NCI-H2081 (cell line): ENCODE data around the gene NEXN.
"Not testable (repeated sequence)": the region's sequence is repeated elsewhere in the genome, so short reads cannot be mapped to it uniquely, and the experiment has no call there.

Experiments
- DNase-seq, 2 experiments: peaks; one replicate each; lab custom pipeline; 2025; lab: John Stamatoyannopoulos, UW

The NEXN gene

DNA sequence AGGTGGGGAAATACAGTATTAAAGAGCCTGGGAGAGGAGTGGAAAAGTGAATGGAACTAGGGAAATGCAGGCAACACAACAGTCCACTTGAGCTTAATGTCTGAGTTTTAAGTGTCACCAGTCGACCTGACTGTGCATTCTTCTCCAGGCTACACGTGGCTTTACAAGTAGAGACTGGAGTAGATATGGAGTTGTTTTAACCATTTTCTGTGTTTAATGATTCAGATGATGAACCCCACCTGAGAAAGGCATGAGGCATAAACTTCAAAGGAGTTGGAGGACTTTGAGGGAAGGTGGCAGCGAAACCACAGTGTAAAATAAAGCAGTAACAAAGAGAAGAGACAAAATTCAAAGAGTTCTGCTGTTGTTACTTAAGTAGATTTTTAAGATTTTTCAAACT, 77.9 kb downstream of the NEXN start:
- DNase-seq: no peak

- no peak for DNase-seq
Observed at GRCh38 chr1:77970192-77970591, 81.8 kb downstream of the NEXN start.

DNA sequence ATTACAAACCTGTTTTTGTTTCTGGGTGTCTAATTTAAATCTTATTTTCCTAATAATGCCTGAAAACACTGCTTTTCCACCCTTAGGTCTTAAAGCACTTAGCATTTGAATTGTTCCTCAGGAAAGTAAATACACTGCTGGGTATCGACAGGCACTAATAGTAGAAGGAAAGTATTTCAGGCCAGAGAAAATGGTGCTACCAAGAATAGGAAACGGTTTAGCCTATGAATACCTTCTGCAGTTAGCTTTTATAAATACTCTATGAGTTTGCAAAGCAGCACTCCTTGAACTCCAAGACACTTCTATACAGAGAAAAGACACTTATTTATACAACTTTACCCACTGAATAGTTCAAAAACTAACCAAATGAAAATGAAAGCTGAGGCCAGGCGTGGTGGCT, 83.7 kb downstream of the NEXN start:
- no peak for DNase-seq

GRCh38 chr1:77975386-77975785, 87.0 kb downstream of the NEXN start:
- no peak for DNase-seq

DNA sequence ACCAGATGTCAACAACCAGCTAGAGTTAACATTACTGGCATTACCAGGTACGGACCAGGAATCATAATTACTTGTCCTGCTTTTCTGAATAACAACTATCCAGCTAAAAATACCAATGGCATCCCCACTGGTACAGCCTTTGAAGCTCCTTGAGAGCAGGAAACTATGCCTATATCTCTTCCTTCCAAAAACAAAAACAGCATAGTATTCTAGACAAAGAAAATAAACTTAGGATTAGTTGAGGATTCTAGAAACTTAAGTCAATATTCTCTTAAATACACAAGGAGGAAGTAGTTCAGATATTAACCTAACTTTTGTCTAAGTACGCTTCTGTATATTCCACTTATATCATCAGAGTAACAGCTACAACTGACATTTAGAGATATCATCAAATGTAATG, 87.5 kb downstream of the NEXN start:
- DNase-seq: no peak

GRCh38 chr1:77976433-77977076, 88.1 kb downstream of the NEXN start:
- no peak for DNase-seq

GRCh38 chr1:77977989-77978292, 89.5 kb downstream of the NEXN start:
- no peak for DNase-seq

GRCh38 chr1:77978293-77978968, 90.0 kb downstream of the NEXN start:
- DNase-seq: peak; percentile 73 to 89

- DNase-seq: peak; percentile 95 to 97
Observed at GRCh38 chr1:77978969-77979876, 90.8 kb downstream of the NEXN start, which contains the start of gene FUBP1. TSS of gene FUBP1 (minus strand) at chr1:77979072. CDS start at chr1:77979004, 68 bp downstream.

DNA sequence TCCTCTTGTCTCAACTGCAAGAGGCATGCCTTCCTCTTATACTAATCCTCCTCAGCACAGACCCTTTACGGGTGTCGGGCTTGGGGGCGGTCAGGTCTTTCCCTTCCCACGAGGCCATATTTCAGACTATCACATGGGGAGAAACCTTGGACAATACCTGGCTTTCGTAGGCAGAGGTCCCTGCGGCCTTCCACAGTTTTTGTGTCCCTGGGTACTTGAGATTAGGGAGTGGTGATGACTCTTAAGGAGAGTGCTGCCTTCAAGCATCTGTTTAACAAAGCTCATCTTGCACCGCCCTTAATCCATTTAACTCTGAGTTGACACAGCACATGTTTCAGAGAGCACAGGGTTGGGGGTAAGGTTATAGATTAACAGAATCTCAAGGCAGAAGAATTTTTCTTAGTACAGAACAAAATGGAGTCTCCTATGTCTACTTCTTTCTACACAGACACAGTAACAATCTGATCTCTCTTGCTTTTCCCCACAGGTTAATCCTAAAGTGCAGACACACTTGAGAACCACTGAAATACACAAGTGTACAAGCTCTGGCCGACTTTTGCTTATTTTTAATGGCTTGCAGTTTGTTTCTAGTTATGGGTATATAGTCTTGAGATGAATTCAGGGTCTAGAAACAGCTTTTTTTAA, 95.0 kb downstream of the NEXN start:
- DNase-seq: not testable (repeated sequence)

- DNase-seq: no peak
Observed at GRCh38 chr1:77983997-77984355, 95.6 kb downstream of the NEXN start.

- DNase-seq: no peak
Observed at GRCh38 chr1:77984629-77985028, 96.2 kb downstream of the NEXN start.

DNA sequence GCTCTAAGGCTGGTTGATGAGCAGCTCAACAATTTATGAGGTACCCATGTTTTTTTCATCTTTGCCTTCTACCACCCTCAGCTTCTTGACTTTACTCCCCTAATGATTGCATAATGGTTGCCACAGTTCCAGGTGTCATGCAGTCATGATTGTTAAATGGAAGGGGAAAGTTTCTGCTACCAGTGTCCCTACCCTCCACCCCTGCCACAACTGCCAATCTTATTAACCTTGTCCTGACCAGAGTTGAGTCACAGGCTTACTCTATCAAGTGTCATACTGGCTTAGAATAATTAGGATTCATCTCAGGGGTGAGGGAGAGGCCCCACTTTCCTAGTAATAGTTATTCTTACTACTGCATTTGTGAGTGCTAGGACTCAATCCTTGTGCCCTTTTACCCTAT, 98.4 kb downstream of the NEXN start:
- DNase-seq: no peak

- DNase-seq: no peak
Observed at GRCh38 chr1:77987919-77988318, 99.5 kb downstream of the NEXN start.

GRCh38 chr1:77989744-77990143, 101.3 kb downstream of the NEXN start:
- no peak for DNase-seq

- DNase-seq: no peak
Observed at GRCh38 chr1:77990629-77991204, 102.3 kb downstream of the NEXN start.

GRCh38 chr1:77991638-77992037, 103.2 kb downstream of the NEXN start:
- DNase-seq: no peak
